ENCODE measurements around the gene ALDOC.
"Not testable (repeated sequence)": the region's sequence is repeated elsewhere in the genome, so short reads cannot be mapped to it uniquely, and the experiment has no call there.

ALDOC gene

DNA sequence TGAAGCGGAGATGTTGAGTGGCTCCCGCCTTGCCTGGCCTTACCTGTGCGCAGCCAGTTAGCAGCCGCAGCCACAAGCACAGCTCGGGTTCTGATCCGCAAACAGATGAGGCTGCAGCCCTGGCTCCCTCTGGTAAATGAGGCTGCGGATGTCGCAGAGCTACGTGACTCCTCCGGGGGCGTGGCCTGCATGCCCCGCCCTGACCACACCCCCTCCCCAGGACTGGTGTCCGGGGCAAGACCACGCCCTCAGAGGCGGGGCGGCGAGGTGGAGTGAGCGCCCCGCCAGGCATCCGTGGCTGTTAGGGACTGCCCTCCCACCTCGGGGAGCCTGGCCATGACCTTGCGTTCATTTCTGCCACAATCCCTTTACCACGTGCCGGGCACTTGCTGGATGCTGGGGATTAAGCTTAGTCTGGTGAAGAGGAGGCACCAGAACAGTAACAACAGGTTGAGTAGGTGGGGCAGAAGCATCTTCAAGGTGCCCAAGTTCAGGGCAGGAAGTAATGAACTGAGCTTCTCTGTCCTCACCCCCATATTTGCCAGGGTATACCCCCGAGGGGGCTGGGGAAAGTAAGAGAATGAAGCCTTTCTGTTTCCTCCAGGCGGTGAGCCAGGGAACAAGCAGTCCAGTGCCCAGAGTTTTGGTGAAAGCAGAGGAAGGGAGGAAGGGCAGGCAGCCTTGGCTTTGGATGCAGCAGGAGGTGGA, at the start of gene ALDOC:
TSS of gene ALDOC (minus strand) at position 138 of the 708 bp plus-strand sequence. CDS start 1,363 bp downstream, outside the sequence.
- peak; percentile 98 for DNase-seq

GRCh38 chr17:28624148-28624547, 47.5 kb upstream of the ALDOC start:
- no peak for DNase-seq

DNA sequence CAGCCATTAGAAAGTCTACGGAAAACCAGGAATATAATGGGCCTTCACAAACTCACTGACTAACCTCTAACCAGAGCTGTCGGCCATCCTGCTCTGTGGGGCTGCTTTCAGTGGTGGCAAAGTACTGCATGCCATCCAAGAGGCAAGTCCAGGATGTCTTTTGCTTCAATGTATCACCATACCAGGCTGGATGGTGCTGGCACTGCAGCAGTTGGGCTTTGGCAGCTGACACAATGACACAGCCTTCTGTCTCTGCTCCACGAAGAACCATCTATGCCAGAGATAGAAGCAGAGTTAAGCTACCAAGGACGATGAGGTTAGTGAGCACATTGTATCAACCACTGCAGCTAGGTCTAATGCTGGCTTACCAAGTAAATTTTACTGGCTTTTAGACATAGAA, 47.0 kb upstream of the ALDOC start:
- DNase-seq: no peak

DNA sequence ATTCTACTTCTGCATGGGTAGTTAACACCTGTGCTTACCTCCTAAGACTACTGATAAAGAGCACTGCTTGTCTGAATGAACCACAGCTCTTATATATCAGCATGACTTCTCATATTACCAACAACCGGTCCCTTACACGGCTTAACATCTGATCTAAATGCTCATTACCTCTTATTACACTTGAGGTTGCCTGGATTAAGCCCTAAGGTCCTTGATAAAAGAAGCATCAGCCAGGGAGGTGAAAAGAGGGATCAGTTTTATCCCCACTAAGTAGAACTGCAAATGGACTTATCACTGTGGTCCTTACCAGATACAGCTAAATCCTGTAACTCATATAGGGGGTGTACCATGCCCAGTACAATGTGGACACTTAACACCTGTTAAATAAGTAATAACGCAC, 45.5 kb upstream of the ALDOC start:
- no peak for DNase-seq

GRCh38 chr17:28620010-28620409, 43.3 kb upstream of the ALDOC start:
- DNase-seq: no peak

- no peak for DNase-seq
Measured at GRCh38 chr17:28618464-28618863, 41.8 kb upstream of the ALDOC start.

GRCh38 chr17:28616281-28616680, 39.6 kb upstream of the ALDOC start:
- no peak for DNase-seq

DNA sequence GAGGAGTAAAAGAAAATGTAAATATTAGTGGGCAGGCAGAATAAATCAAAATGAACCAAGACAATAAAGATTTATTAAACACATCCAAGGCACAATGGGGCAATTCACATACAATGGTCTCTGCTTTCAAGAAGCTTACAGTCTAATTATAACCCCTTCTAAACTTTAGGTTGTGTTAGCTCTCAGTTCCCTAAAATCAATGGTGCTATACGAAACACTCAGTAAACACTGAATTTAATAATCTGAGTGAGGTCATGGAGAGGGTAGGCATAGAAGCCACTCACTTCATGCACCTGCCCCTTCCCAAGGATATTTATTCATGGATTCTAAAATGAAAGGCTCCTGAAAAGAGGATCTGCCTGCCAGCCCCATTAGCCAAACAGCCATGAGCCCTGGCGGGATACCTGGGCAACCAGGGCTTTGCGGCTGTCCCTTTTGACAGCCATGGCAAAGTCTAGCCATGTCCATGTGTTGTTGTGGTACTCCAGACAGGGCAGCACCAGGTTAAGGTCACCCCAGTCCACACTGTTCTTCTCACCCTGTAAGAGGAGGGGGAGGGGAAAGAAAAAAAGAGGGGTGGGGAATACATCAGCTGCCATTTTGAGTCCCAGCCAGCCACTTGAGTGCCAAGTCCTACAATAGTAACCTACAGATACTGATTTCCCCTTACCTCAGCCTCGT, 38.7 kb upstream of the ALDOC start:
- no peak for DNase-seq

DNA sequence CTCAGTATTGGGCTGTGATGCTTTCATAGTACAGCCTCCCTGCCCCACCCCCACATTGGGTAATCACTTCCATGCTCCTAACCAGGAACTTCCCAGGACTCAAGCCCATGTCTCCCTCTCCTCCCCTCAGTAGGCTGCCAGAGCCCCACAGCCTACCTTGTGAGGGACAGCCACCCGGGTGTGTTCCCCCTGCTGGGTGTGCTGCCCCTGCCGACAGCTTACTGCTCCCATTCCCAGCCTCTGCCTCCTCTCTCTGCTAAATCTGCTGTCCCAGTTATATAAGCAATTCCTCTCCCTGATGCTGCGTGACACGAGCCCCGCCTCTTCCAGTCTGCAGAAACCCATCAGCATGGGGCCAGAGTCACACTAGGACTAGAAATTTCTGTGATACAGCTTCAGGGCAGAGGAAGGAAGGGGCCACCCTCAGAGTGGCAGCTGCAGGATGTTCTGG, 37.3 kb upstream of the ALDOC start, which contains the start of gene RSKR:
TSS of gene RSKR (minus strand) at position 255 of the 451 bp plus-strand sequence. CDS start at position 231, 24 bp downstream.
- no peak for DNase-seq

GRCh38 chr17:28612936-28613872, 36.5 kb upstream of the ALDOC start:
- DNase-seq: peak; percentile 24

- no peak for DNase-seq
Measured at GRCh38 chr17:28612531-28612930, 35.8 kb upstream of the ALDOC start.

DNA sequence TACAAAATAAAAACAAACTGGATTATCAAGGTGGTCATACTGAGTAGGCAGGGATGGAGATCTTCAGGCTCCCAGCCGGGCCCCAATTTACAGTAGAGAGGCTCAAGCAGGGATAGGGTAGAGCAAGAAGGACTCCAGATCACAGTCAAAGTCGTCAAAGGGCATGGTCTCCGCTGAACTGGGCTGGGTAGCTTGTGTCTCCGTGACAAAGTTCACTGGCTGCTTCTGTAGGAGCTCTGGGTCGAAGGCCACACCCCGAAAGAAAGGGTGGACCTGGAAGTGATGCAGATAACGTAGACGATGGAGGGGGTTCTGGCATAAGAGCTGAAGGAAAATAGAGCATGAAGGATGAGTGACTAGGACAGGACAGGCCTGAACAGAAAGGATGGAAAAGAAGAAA, 33.7 kb upstream of the ALDOC start:
- DNase-seq: no peak

GRCh38 chr17:28604031-28604430, 27.3 kb upstream of the ALDOC start:
- not testable (repeated sequence) for DNase-seq

DNA sequence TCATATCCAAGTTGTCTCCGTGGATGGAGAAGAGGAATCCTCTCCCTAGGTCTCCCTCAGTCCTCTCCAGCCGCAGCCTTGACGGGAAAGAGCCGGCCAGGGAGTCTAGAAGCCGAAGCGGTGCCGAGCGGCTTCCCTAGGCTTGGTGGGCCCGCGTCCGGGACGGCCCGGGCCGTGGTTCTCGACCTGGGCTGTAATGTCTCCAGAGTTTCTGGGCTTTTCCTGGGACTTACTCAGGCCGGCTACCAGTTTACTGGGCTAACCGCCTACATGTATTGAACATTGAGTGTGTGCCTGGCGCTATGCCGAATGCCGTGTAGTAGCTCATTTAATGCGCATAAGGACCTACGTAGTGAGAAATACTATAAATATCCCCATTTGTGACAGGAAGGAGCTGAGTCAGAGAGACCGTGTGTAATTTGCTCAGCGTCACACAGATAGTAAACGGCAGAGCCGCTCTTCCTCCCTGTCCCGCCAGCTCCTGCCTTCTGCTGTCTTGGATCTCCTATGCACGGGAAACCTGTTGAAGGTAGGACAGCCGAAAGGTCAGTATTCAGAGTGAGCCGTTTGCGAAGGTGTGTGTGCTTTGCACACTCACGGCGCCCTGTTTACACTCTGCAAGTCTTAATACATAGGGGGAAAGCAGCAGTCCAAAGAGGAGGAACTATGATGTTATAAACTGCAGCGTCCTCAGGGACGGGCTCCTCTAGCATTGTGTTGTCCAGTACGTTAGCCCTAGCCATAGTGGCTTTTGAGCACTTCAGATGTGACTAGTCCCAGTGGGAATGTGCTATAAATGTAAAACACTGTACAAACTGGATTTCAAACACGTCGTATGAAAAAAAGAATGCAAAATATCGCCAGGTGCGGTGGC, 22.9 kb upstream of the ALDOC start:
- DNase-seq: peak; percentile 55

DNA sequence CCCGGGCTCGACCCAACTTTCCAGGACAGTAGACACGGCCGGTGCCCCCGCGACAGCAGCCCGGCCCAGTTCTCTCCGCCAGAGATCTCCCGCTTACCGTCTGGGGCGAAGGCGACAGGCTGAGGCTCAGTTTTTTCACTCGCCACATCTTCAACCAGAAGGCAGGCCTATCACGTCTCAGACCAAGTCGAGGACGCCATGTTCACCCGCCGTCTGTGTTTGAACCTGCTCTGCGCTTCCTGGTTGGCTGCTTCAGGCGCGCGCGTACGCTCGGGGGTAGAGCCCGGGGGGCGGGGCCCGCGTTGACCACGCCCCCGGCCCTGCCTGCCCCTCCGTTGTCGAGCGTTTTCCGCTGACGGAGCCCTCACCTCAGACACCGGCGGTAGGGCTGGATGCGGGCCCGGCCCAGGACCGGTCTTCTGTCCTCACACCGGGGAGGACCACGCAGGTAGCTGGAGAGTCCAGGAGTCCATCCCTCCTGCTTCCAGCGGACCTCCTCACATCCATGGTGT, 22.2 kb upstream of the ALDOC start, which contains the start of gene SPAG5:
TSS of gene SPAG5 (minus strand) at position 227 of the 512 bp plus-strand sequence. CDS start at position 148, 79 bp downstream.
- peak; percentile 96 for DNase-seq

DNA sequence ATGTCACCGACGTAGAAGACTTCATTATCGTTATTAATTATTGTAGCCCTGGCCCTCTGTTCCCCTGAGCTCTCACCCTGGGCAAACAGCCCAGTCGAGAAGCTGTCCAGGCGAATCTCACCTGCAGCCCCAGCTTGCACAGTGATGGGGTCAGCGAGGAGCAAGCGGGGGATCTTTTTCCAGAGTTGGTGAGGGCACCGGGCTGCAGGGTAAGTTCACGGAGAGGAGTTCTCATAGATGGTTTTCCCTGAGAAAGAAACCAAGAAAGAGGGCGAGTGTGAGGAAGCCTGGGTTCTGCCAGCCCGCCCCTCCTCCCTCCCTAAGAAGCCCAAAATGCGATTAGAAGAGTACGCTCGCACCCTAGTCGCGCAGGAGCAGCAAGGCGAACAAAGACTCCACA, 21.7 kb upstream of the ALDOC start:
- DNase-seq: no peak

GRCh38 chr17:28597606-28598383, 21.1 kb upstream of the ALDOC start:
- DNase-seq: no peak

DNA sequence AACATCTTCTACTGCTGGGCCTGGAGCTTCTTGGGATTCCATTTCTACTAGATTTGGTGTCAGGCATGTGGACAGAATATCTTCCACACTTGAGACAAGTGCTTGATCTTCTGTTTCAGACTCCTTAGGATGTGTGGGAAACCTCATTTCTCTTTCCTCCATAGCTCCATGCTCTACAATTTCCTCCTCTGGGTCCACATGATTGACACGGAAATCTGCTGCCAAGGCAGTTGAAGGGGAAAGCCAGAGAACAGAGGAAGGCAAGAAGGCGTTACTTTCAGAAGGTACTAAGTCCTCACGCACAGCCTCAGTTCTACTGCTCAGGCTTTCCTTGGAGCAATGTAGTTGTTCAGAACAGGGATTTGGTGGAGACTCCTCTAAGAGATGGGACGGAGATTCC, 15.6 kb upstream of the ALDOC start:
- DNase-seq: no peak

DNA sequence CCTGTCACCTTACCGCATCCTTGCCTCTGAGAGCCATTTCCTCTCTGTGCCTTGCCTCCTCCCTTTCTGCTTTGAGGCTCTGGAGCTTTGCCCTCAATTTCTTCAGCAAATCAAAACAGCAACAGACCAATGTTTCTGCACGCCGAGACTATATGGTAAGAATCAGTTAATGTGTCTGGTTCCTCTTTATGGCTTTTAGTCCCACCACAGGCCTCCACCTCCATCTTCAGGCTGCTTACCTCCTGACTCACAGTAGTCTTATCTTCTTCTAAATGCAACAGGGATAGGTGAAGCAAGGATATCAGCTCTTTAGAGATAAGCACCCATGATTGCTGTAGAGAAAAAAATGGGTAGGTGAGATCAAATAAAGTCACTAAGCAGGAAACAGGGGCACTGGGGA, 9.2 kb upstream of the ALDOC start:
- DNase-seq: no peak

DNA sequence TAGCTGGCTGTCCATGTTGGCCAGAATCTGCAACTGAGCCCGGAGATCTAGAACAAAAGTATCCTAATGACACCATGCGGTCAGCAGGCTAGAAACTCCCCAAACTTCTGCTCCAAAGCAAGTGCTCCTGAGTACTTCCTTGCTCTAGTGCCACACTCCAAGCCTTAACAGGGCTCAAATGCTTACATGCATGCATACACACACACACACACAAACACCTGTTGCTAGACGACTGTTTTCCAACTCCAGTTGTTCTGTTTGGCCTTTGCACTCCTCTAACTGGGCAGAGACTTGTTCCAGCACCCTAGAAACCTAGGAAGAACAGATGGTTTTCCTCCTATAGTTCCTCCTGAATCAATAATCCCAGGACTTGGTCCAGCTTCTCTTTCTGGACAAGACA, 7.7 kb upstream of the ALDOC start:
- DNase-seq: no peak

DNA sequence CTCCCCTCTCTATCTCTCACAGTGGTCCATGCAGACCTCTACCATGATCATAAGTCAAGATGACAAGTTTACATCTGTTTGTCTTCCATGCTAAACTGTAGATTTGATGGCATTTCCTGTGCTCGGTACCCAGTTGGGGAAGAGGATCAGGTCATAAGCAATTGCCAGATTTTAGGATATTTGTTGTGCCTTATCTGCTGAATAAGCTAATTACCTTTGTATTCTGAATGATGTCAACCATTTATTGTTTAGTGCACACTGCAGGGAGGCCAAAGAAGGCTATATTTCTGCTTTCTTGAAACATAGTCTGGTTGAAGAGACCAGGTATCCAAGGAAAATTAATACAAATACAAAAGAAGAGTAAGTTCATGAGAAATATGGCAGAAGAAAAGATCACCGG, 5.8 kb upstream of the ALDOC start:
- DNase-seq: no peak

Data from NCI-H345 (cell line).